ENCODE results near the gene PDZD2.
"Not testable (repeated sequence)": the region's sequence is repeated elsewhere in the genome, so short reads cannot be mapped to it uniquely, and the experiment has no call there.

PDZD2 gene

DNA sequence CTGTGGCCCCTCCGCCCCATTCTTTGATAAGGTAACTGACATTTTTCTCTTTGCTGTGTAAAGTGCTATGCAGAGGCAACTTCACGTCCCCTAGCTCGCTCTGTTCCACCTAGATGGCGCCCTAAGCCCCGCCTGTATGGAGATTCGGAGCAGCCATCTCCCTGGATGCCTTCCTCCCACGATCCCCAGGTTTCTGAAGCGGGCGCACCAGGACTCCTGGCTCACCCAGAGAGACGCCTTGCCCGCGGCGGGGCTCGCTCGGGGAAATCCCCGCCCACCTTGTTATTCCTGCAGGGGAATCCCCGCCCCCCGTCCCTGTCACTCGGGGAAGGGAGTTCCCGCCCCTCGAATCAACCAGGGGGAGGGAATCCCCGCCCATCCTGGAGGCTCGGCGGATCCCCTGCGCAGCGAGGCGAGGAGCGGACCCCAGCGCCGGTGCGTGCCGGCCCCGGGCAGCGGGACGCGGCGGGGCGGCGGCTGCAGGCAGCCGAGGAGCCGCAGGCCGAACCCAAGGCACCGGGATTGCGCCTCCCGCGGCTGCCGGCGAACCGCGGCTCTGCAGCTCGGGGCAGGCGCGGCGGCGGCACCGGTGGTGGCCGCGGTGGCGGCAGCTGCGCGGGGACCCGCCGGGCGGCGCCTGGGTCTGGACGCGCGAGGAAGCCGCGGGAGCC lies at the start of gene PDZD2:
TSS of gene PDZD2 (plus strand) at position 384 of the 671 bp plus-strand sequence.
- peak; percentile 4 to 89 (median 73) for DNase-seq

DNA sequence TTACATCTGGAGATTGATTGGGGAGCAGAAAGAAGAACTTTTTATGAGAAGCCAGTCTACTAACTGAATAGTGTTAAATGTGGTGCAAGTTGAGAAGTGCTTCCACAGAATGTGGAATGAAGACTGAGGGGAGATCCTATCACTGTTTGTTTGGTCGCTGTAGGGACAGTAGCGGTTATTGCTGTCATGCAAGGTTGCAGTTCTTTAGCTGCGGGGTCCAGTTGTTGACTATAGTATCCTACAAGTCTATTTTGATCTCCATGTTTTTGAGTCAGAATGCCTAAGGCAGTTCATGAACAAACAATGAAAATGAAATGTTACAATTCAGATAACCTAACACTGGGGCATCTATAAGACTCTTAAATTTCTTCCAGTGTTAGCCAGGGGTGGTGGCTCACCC lies 45.3 kb upstream of the PDZD2 start:
- no peak for DNase-seq

DNA sequence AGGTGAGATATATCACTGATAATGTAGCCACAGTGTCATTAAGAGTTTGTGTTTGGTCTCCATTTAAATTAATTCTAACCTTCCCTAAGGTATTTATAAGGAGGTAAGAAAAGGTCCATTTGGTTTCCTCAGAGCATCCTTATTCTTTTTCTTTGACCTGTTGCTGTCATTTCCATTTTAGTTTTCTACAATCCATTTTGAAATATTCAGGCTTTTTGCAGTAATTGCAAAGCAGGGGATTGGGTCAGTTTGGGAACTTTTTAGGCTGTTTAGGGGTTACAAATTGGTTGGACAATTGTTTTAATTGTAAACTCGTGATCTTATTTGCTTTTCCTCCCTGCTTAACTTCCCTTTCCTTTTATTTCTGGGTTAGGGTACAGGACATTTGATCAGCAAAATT lies 42.6 kb upstream of the PDZD2 start:
- DNase-seq: no peak

DNA sequence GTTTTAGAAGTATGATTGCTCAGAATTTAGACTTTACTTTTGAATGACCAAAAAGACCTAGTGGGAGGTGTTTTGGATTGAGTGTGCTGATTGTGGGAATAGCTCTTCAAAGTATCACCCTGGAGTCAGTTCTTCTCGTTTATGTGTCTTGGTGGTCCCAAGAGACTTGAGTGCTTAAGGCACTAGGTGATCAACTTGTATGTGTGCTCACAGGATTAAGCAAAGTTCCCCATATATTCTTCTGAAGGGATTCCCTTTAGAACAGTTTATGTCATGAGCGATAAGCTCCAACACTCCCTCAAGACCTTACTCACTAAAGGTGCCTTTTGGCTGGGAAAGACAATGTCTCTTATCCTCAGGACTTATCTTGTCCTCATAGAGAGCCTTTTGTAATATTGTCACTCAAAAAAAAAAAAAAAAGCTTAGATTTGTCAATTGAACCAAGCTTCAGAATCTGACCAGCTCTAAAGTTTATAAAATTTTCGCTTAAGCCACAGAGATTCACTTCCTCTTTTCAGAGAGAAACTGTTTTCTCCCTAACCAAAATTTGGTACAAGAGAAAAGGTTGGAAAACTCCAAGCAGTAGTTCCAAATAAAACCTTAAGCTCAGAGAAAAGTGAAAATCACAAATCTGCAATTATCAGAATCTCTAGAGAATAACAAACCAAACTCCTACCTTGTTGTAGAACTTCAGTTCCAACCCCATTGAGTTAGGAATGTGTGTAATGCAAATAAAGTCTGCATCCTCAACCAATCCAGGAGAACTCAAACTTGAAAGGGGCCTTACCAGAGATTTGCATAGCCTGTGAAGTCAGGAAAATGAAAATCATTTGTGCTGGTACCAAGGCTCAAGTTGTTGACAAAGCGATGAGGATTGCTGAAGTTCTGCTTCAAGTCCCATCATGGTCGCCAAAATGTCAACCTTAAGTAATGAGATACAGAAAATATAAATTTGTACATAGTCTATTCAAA lies 40.0 kb upstream of the PDZD2 start:
- DNase-seq: no peak

DNA sequence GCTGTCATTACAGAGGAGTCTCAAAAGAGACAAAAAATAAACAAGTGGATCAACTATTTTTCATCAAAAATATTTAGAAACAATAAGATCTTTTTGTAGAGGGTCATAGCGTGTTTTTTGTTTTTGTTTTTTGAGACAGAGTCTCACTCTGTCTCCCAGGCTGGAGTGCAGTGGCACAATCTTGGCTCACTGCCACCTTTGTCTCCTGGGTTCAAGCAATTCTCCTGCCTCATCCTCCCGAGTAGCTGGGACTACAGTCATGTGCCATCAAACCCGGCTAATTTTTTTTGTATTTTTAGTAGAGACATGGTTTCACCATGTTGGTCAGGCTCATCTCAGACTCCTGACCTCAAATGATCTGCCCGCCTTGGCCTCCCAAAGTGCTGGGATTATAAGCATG lies 36.6 kb upstream of the PDZD2 start:
- not testable (repeated sequence) for DNase-seq

DNA sequence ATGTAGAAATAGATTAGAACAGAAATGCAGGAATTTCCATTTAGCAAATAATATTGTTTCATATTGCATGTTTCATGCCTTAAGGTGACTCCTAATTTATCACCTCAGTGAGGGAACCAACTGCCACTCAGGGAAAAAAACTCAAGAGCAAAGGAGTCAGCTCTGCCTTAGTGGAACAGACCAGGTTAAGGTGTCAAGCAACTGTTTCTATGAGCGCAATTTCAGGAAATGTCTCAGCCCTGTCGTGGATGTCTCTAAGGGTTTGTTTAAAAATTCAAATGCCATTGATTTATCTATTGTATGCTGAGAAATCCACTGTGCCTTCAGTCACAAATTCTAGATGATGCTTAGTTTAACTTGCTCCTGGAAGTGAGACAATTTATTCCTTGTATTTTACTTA lies 34.7 kb upstream of the PDZD2 start:
- no peak for DNase-seq

DNA sequence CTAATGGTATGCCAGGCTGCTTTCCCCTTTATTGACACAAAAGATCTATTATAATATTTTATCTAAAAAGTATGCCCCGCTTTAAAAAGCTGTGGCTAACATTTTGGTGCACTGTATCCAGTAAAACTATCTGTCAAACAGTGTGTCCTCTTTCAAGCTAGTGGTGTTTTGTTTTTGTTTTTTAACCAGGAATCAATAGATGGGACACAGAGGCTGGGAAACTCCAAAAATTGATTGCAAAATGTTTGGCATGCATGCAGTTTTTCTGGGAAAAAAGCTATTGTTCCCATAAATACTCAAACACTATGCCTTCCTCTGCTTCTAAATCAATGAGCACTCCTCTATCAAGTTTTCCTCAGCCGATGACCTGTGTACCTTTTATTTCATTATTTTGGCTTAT lies 34.3 kb upstream of the PDZD2 start:
- DNase-seq: no peak

DNA sequence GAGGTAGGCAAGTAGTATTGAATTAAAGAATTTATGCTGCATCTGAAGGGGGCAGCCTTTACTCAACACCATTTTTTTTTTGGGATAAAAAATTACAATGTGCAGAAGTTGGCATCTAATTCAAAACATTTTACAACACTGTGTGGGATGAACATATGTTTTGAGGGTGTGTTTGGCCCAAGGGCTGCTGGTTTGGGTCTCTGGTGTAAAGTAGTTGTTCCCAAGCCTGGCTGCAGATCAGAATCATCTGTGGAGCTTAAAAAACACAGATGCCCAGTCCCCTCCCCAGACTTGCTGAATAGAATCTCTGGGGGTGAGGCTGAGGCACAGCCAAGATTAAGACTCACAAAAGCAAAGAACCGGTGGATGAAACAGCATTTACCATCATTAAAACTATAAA lies 33.0 kb upstream of the PDZD2 start:
- DNase-seq: no peak

DNA sequence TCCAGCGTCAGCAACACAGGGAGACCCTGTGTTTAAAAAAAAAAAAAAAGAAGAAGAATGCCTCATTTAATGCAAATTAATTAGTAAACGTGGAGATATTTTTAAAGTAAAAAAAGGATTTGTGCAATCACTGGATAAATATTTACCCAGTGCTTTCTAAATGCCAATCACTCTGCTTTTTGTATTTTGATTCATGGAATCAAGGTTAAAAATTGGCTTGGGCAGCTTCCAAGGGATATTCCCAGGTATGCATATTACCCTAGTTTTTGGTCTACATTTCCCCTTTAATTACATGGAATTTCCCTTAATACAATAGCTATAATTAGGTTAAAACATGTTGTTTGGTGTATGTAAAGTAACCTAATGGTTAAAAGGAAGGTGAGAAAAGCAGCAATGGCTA lies 31.4 kb upstream of the PDZD2 start:
- no peak for DNase-seq

DNA sequence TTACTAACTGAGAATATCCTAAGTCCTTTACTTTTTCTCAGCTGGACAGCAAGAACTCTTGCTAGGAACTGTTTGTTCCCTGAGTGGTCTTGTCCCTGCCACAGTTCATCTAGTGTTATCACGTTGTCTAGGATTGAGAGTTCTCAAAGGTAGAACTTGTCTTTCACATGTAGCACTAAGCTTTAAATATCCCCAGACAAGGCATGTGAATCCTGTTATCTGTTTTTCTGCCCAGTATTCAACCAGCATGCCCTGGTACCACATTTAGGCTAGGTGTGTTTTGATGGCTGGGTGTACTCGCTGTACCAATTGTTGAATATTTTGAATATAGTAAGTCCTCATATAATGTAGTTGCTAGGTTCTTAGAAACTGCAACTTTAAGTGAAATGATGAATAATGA lies 27.9 kb upstream of the PDZD2 start:
- DNase-seq: no peak

DNA sequence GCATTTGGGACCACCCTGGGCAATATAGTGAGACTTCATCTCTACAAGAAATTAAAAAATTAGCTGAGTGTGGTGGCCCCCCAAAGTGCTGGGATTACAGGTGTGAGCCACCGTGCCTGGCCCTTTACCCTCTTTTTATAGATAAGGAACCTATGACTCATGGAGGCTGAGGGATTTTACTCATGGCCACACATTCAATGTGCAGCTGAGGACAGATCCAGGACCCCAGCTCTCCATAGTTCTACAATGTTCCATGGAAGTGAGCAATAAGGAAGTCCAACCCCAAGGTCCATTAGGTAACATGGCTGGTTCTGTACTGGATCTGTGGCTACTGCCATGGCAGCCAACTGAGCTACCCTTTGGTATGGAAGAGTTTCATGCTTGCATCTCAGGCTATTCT lies 25.3 kb upstream of the PDZD2 start:
- DNase-seq: no peak

DNA sequence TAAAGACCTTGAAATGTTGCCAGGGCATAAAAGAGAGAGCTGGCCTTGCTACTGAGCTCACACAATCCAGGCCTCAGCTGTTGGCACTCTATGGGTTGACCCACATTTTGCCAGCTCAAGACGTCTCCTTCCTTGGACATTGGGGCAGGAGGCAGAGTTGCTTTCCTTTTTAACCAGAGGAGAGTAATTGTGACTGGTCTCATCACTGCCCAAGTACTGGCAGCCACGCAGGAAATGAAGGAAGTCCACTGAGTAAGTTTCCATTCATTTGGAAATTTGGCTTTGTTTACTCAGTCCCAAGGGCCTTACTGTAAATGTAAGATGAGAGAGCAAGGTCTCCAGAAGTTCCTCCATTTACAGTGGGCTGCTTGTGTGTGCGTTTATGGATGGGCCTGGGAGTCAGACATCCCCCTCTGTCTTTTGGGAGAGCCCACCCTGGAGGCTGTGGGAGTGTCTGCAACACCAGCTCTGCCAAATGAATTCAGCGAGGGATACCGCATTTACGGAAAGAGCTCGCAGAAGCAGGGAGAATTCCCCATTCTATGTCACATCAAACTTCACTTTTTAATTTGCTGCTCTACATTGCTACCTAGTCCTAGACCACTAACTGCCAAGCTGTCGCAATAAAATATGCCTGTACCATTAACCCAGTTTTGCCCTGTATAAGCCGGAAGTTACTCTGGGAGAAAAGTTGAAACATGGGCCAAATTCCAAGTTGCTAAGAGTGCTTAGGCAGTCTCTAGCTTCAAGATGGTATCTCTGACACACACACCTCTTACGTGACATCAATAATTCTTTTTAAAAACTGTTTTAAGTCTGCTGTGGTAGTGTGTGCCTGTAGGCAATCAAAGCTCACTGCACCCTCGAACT lies 24.5 kb upstream of the PDZD2 start:
- no peak for DNase-seq

DNA sequence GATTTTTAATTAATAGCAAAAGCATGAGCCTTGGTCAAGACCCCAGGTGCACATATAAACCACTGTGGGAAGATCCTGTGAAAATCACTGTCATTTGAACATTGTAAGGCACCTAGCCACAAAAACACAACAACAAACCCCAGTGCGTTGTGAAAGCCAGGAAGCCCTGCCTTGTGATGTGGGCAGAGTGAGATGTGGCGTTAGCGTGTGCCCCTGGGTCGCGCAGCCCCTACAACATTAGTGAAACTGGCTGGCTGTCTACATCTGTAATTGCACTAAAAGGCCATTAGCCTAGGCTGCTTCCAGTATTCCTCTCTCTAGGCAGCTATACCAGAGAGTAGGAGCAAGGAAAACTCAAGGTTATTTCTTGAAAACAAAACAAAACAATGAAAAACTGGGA lies 21.1 kb upstream of the PDZD2 start:
- DNase-seq: no peak

DNA sequence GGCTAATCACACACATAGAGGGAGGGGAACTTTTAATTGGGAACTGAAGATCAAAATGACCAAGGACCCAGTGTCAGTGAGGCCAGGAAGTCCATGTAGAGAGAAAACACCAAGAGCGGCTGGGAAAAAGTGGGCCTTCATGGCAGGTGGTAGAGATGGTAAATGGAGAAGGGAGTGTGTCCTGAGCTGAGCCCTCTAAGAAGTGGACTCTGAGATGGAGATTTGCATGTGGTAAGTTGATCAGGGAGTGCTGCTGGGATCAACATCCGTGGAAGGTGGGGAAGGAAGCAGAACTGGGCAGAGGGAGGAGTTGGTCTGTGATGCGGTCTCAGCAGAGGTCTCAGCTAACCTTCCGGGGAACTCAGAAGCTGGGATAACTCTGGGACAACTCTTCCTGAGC lies 18.9 kb upstream of the PDZD2 start:
- DNase-seq: no peak

DNA sequence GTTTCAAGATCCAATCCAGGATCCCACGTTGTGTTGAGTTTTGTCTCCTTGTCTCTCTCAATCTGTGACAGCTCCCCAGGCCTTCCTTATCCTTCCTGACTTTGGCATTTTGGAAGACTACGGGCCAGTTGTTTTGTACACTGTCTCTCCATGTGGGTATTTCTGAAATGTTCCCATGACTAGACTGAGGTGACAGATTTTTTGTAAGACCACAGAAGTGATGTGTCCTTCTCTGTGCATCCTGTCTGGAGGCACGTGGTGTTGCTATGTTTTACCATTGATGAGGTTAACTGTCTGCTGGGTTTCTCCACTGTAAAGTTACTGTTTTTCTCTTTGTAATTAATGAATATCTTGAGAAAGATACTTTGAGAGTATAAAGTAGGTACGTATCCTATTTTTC lies 15.7 kb upstream of the PDZD2 start:
- DNase-seq: no peak

DNA sequence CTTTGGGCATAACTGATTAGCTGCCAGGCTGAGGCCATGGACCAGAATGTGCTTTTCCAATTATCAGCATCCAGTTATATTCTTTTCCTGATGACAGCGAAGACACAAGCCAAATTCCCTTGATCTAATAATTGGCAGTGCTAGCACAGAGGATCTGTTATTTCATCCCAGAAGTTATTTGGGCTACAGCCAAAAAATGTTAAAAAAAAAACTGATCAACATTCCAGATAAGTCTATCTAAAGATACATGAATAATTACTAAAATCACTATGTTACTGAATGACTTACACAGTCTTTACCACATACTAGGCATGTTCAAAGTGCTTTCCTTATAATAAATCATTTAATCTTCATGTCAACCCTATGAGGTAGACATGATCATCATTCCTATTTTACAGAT lies 13.5 kb upstream of the PDZD2 start:
- no peak for DNase-seq

DNA sequence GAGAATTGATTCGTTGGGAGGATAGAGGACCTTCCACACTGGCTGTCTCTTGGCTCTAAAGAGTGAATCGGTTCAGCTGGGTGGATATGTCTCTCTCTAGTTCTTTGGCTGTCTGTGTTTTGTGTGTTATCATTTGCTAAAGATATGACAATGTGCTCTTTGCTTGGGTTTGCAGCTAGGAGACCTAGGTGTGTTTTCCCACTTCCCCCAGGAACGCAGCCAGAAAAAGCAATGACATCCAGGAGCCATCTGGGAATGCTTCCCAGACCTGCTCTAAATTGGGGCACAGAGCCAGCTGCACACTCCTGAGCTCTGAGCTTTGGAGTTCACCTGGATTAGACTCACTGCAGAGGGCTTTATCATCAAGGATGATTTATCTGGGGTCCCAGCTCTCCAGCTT lies 12.8 kb upstream of the PDZD2 start:
- DNase-seq: peak in 1 of 14 donors; percentile 85

DNA sequence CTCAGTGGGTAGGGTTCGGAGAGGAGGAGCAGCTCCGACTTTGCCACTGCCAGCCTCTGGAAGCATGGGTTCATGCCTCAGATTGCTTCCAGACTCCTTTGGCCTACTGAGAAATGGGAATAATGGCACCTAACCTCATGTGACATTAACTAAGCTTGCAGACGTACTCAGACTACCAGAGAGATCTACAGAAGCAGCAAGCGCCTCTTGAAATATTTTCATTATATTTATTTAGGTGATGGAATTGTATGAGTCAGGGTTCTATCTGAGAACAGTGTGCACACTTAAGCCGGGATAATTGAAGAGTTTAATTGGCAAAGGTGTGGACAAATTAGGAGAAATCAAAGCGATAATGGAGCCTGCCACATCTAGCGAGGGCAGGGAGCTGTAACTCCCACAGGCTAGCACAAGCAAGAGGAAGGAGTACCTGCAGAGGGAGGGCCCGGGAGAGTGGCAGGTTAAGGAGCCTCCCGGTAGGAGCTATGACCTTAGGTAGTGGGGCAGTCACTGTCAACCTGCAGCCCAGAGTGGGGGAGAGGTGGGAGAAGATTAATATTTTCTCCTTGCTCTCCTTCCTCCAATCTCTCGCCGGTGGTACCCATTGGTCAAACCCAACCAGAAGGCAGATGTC lies 12.2 kb upstream of the PDZD2 start:
- no peak for DNase-seq

DNA sequence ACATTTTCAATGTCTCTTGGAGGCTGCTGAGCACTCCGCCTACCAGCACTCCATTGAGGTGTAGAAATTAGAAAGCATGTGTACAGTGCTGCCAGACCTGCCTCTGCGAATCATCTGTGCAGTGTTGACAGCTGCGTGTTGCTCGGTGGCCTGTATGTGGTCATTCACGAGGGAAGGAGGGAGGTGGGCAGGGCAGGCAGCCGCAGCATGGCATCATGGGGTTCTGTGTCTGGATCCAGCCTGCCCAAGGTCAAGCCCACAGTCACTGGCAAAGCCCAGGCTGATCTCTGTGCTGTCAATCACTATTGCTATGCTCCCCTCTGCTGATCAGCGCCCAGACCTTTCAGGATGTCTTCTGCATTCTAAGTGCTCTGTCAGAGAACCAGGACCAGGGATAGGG lies 8.0 kb upstream of the PDZD2 start:
- no peak for DNase-seq

DNA sequence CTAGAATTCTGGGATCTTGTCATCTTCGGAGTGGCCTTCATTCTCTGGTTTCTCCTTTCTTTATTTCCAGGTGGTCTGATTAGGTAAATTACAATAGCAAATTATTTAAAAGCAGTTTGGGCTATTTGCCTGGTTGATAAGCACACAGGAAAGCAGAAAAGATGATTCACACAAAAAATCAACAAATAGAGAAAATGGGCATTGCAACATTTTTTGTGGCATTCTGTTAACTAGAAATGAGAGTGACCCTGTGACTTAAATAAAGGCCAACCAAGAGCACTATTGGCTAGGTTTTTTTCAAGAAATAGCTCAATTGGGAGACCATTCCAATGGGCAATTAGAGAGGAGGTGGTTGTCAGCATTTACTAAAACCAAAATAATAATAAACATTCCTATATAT lies 6.5 kb upstream of the PDZD2 start:
- no peak for DNase-seq

DNA sequence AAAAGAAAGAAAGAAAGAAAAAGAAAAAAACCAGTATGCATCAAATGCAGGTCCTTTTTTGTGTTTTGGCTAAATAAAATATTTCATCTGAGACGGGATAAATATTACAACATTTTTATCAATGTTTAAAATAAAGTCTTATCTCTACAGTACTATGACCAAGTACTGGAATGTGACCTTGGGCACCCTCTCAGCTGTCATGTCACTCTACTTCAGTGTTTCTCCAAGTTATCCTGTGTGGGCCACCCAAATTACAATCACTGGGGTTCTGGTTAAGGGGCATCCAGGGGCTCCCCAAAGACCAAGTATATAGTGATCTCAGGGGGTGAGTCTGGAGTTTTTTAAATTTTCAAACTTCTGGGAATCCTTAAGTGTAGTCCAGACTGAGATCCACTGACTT lies 3.5 kb upstream of the PDZD2 start:
- DNase-seq: no peak

DNA sequence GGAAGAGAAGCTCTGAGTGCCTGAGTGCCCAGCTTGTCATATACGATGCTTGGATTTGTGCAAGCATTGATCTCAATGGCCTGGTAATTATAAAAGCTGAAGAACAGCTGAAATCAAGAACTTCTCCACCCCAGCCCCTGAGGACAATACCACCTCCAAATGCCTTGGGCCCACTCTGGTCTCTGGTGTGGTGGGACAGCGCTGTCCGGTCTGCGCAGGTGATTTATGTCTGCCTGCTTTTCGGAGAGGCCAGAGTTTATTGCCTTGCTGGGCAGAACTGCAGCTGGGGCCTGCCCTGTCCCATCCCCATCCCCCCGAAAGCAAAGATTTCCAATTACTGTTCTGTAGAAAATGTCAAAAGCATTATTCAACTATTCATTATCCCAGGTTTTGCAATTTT lies 1.1 kb upstream of the PDZD2 start:
- DNase-seq: no peak

DNA sequence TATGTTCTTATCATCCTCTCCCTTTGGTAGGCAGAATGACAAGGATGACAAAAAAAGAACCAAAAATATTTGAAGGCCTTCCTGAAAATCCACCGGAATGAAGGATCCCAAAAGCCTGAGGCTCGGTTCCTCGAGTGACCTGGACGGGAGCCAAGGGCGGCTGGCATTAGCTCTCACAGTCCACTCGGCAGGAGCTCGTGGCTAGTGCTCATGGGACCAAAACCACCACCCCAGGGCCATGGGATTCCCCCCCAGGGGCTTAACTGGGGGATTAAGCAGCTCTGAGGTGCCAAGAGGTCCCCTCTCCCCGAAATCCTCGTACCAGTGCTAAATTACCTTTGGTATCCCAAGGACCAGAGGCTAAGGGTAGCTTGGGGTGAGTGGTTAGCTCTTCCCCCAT lies 586 bp upstream of the PDZD2 start:
- peak in 4 of 14 donors; percentile 20 to 61 (median 44) for DNase-seq
